C4-2B (cell line): ENCODE measurements around the gene BLZF1.

ENCODE experiments used
- H3K27ac ChIP-seq: fragments of 450-650 bp; 2 replicates; pipeline ENCODE4 v1.5.1; 2017
- CTCF ChIP-seq: fragments of 450-650 bp; conservative IDR thresholded peaks from 2 replicates; pipeline ENCODE4 v1.5.1; 2017; ENCODE audit warnings: mild to moderate bottlenecking
- ZFX ChIP-seq: fragments of 450-650 bp; IDR thresholded peaks from 2 replicates; pipeline ENCODE4 v1.6.1; 2017

BLZF1 gene

GRCh38 chr1:169367686-169368405 is at the start of gene BLZF1, which contains the start of gene NME7:
Gene BLZF1 (plus strand): TSS chr1:169368195. CDS start chr1:169369523, 1,328 bp downstream.
Gene NME7 (minus strand): TSS chr1:169367797. CDS start chr1:169367710, 87 bp downstream.
- TF ChIP-seq ZFX: no peak
- no peak for TF ChIP-seq CTCF
- H3K27ac ChIP-seq: peak within 1 kb of the TSS; percentile 85

GRCh38 chr1:169318536-169319244 is 49.3 kb upstream of the BLZF1 start:
- TF ChIP-seq ZFX (no peak), CTCF (no peak)

GRCh38 chr1:169321539-169321938 is 46.5 kb upstream of the BLZF1 start:
- TF ChIP-seq CTCF: no peak
- no peak for TF ChIP-seq ZFX
- no peak overlapping the region for H3K27ac ChIP-seq

More at GRCh38 chr1:169318536-169319244, 49.3 kb upstream of the BLZF1 start:
- no peak overlapping the region for H3K27ac ChIP-seq

GRCh38 chr1:169322138-169322537 is 45.9 kb upstream of the BLZF1 start:
- TF ChIP-seq CTCF (no peak), ZFX (no peak)
- H3K27ac ChIP-seq: no peak overlapping the region

- no peak overlapping the region for H3K27ac ChIP-seq
- TF ChIP-seq CTCF (no peak), ZFX (no peak)
Observed at GRCh38 chr1:169325117-169325516, 42.9 kb upstream of the BLZF1 start.

GRCh38 chr1:169326261-169326955 is 41.6 kb upstream of the BLZF1 start:
- H3K27ac ChIP-seq: no peak overlapping the region
- no peak for TF ChIP-seq CTCF
- TF ChIP-seq ZFX: no peak

- TF ChIP-seq ZFX (no peak), CTCF (no peak)
Observed at GRCh38 chr1:169326956-169327268, 41.1 kb upstream of the BLZF1 start.

More at GRCh38 chr1:169326956-169327268, 41.1 kb upstream of the BLZF1 start:
- no peak overlapping the region for H3K27ac ChIP-seq
